OCI-M1 (cell line): ENCODE results near the gene PPL.
"Not testable (repeated sequence)": the region's sequence is repeated elsewhere in the genome, so short reads cannot be mapped to it uniquely, and the experiment has no call there.

ENCODE experiments used
- DNase-seq: peaks from one replicate; lab custom pipeline; 2025; lab: John Stamatoyannopoulos, UW

PPL gene, protein sequence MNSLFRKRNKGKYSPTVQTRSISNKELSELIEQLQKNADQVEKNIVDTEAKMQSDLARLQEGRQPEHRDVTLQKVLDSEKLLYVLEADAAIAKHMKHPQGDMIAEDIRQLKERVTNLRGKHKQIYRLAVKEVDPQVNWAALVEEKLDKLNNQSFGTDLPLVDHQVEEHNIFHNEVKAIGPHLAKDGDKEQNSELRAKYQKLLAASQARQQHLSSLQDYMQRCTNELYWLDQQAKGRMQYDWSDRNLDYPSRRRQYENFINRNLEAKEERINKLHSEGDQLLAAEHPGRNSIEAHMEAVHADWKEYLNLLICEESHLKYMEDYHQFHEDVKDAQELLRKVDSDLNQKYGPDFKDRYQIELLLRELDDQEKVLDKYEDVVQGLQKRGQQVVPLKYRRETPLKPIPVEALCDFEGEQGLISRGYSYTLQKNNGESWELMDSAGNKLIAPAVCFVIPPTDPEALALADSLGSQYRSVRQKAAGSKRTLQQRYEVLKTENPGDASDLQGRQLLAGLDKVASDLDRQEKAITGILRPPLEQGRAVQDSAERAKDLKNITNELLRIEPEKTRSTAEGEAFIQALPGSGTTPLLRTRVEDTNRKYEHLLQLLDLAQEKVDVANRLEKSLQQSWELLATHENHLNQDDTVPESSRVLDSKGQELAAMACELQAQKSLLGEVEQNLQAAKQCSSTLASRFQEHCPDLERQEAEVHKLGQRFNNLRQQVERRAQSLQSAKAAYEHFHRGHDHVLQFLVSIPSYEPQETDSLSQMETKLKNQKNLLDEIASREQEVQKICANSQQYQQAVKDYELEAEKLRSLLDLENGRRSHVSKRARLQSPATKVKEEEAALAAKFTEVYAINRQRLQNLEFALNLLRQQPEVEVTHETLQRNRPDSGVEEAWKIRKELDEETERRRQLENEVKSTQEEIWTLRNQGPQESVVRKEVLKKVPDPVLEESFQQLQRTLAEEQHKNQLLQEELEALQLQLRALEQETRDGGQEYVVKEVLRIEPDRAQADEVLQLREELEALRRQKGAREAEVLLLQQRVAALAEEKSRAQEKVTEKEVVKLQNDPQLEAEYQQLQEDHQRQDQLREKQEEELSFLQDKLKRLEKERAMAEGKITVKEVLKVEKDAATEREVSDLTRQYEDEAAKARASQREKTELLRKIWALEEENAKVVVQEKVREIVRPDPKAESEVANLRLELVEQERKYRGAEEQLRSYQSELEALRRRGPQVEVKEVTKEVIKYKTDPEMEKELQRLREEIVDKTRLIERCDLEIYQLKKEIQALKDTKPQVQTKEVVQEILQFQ (N-terminal part only)

DNA sequence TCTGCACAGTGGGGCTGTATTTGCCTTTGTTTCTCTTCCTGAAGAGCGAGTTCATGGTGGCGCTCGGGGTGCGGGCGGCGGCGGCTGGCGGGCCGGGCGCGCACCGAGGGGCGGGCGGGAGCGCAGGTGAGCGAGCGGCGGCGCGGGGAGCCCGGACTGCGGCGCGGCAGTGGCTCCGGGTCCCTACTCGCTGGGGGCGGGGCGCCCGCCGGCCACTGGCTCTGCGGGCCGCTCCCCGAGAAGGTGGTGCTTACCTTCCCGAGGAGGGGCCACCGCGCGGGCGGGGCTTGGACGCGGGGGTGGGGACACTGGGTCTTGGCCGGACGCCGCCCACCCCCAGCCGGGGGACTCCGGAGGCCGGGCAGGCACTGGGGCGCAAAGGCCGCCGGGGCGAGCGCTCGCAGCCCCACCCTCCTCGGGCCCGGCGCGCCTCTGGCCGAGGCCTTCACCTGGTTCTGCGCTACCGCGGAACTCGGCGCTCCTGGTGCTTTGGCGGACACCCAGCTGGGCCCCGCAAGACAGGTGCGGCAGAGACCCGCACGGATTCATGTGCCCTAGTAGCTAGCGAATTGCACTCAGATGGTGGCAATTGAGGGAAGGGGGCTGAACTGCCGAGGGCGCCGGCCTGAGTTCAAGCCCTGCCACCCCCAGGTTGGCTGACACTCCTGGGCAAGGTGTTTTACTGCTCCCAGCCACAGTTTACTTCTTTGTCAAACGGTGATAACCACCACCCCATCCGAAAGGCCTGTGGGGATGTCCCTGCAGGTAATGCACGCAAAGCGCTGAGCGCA is at the start of gene PPL:
Gene PPL (minus strand): TSS at position 158 of the 791 bp plus-strand sequence. CDS start 103 bp downstream, at position 55.
- DNase-seq: no peak

DNA sequence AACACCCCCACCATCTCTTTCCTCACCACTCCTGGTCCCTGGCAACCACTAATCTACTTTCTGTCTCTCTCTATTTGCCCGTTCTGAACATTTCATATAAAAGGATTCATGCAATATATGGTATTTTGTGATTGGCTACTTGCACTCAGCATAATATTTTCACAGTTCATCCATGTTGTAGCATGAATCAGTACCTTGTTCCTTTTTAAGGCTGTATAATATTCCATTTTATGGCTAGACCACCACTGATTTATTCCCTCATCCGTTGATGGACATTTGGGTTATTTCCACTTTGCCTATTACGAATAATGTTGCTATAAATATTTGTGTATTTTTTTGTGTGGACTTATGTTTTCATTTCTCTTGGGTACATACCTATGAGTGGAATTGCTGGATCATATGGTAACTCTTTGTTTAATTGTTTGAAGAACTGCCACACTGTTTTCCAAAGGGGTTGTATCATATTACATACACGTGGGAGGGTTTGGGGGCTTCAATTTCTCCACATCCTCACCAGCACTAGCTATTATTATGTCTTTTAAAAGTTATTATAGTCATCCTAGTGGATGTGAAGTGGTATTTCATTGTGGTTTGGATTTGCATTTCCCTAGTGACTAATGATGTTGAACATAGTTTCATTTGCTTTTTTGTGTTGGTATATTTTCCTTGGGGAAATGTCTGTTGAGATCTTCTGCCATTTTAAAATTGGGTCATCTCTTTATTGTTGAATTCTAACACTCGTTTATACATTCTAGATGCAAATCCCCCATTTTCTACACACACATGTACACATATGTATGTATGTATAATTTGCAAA is 47.4 kb upstream of the PPL start:
- no peak for DNase-seq

DNA sequence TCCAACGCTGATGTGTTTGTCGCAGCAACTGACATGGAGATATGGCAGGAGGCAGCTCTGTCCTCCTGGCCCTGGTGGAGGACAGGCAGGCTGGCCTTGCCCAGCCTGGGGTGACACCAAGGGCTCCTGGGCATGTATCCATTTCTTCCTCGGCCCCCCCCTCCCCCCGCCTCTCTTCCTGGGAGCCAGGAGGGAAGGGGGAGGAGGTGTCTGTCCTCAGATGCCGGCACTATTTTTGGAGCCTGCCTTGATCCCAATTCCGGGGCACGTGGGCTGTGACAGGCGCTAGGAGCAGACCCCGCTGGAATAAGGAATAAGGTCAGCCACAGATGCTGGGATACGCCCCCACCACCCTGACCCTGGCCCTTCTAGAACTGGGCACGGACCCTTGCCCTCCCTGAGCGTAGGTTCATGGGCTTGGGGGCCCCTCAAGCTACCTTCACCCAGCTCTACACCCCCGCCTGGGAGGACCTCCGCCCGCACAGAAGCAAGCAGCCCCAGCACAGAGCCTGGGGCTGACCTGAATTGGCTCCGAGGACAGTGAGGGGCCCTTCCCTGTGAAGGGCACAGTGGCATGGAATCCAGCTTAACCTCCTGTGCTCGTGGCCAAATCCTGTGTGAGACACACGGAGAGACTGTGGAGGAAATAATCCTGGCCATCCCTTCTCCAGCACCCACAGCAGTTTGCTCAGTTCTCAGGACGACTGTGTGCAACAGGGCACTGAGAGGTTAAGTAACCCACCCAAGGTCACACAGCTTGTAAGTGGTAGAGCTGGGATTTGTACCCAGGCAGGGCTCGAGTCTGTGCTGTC is 45.3 kb upstream of the PPL start:
- DNase-seq: no peak

DNA sequence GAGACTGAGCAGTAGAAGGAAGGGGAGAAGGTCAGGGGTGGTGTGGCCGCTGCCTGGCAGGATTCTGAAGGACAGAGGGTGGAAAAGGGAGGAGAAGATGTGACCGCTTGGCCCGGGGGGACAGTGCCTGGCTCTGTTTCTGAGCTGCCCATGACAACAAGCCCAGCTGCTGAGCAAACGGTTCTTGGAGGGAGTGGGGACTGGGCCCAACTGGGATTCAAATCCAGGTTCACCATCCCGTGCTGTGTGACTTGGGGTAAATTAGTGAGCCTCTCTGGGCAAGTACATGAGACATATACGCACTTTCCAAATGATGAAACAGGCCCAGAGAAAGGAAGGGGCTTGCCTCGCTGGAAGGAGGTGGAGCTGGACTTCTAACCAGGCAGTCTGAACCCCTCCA is 44.5 kb upstream of the PPL start:
- DNase-seq: no peak

DNA sequence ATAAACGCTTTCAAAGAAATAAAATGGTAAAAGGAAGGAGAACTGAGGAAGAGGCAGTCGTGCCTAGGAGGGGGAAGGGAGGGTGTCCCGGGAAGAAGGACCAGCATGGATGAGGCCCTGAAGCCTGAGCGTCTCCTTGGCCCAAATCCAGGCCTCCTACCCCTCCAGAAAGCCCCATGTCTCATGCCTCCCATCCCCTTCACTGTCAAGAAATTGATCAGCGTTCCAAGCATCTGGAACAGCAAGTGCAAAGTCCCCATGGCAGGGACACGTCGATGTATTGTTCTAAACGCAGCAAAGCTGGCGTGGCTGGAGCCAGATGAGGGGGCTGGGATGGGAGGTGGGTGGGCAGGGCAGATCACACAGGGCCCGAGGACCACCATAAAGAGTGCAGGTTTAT is 43.7 kb upstream of the PPL start:
- no peak for DNase-seq

DNA sequence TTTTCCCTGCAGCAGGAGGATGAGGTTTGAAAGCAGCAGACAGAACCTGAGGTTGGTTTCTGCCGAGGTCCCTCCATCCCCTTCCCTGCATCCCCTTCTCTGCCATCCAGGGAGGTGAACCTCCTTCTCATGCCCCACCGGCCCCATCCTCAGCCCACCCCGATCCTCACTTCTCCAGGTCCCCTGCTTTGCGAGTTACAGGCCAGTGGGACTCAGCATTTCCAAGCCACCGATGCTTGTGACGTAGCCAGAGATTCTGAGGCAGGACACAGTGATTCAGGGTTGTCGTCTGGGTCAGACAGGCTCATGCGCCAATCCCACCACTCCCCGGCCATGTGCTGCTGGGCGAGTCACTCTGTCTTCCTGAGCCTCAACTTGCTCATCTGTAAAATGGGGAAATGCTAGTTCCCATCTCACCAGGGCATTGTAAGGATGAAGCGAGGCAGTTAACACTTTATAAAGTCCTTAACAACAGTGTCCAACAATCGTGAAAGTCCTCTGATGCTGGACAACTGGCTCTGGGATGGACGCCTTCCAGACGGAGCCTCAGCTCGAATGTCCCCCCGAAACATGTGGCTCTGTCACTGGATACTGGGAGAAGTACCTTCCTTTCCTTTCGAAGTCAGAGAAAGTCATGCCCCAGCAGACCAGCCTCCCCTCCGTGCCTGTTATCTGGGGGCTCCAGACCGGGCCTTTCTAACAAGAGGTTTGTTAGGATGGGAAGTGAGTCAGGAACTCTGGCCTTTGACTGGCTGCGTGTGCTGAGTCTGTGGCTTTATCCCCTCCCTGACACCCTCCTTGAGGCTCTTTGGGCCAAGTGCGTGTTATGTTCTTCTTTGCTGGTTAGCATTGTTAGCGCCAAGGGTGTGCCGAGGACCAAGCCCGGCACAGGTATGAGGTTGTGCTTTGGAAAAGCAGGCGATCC is 43.0 kb upstream of the PPL start:
- DNase-seq: peak; percentile 40

DNA sequence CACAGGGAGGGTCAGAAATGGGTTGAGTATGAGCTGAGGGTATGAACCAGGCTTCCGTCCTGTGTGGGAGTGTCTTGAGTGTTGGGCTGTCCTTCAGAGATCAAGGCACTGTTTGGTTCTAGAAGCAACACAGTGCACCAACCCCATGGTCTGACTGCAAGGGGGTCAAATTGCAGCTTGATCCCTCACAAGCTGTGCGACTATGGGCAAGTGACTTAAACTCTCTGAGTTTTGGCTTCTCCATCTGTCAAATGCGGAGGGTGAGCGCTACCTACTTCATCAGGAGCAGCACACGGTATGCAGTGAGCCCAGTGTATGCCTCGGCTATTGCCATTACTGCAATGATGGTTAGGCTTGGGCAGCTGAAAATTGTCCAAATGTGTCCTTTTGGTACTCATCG is 42.2 kb upstream of the PPL start:
- DNase-seq: no peak

DNA sequence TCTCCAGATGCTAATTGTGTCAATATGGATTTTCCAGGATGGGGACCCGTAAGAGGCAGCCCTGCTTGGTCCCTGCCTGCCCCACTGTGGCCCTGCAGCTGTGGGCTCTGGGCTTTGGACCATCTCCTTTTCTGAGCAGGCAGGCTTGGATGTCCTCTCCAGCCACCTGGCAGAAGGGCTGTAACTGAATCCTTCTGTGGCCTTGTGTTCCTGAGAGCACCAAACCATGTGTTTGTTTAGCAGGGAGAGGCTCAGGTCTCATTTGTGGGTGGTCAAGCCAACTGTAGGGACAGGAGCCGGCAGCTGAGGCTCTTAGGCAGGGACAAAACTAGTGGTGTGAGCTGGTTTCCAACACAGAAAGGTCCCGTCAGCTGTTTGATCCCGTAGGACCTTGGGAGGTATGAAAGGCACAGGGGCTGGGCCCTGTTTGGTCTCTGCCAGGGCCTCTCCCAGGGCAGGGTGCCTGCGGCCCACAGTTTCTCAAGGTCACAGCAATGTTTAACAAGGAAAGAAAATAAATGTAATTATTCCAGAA is 39.7 kb upstream of the PPL start:
- DNase-seq: no peak

DNA sequence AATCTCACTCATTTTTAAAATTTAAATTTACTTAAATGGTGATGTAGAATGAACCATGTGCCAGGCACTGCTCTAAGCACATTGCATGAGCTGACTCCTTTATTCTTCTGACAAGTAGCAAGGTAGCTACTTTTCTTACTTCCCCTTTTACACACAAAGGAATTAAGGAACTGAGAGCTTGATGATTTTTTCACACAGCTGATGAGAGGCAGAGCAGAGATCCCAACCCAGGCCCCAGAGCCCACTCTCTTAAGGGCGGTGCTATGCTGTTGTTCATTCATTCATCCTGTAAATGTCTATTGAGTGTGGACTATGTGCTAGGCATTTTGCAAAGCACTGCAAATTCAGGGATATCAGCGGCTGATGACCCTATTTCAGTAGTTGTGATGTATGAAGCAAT is 39.1 kb upstream of the PPL start:
- peak; percentile 58 for DNase-seq

DNA sequence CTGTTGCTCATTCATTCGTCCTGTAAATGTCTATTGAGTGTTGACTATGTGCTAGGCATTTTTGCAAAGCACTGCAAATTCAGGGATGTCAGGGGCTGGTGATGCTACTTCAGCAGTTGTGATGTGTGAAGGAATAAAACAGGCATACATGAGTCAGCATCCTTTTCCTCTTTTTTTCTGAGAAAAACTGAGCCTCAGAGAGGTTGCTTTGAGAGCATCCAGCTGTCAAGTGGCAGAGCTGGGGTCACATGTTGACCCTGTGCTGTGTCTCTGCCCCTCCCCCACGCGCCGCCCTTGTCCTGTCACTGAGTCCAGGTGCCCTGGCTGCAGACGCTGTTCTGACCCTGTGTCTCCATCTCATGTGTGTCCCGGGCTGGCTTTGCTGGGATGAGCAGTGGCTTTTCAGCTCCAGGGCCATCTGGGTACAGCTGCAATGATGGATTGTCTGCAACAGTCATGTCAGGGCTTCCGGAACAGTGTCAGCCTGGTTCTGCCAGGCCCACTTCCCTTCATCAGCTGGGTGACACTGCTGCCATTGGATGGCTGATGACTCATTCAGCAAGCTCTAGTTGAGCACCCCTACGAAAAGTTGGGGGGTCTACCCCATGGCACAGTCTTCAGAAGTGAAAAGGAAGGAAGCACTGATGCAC is 36.1 kb upstream of the PPL start:
- DNase-seq: no peak

DNA sequence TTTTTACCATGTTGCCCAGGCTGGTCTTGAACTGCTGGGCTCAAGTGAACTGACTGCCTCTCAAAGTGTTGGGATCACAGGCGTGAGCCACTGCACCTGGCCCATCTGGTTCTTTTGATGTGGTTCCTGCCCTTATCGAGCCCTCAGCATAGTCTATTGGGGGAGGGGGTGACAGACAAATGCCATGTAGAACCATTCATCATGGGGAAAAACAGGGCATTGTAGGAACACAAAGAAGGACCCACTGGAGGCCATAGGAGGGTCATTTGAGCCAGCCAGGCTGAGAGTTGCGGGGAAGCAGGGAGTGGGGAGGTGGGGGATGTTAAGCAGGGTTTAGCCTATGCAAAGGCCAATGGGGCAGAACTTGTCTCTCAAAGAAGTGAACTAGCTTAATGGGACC is 33.1 kb upstream of the PPL start:
- DNase-seq: no peak

DNA sequence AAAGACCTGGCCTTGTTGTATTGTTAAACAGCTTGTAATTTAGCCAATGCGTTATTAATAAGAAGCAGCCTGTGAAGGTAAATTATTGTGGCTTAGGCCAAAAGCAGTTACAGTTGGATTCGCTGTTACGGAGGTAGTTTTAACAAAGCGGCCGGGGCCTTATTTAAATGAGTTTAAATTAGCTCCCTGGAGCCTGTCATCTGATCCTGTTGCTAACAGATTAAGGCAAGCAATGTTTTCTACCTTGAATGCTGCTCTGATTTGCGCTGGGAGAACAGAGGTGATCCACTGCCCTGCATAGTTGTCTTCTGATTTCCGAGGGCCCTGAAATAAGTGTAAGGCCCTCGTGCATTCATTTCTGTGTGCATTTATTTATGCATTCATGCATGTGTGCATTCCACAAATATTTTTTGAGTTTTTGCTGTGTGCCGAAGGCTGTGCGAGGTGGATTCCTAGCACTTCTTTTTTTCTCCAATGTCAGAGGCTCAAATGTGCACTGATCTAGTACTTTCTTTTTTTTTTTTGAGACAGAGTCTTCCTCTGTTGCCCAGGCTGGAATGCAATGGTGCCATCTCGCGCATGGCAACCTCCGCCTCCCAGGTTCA is 32.0 kb upstream of the PPL start:
- no peak for DNase-seq

DNA sequence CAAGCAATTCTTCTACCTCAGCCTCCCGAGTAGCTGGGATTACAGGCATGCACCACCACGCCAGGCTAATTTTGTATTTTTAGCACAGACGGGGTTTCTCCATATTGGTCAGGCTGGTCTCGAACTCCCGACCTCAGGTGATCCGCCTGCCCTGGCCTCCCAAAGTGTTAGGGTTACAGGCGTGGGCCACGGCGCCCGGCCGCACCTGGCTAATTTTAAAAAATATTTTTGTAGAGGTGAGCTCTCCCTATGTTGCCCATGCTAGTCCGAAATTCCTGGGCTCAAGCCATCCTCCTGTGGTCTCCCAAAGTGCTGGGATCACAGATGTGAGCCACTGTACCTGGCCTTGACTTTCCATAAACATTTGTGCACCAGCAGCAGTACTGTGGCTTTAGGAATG is 31.3 kb upstream of the PPL start:
- not testable (repeated sequence) for DNase-seq

DNA sequence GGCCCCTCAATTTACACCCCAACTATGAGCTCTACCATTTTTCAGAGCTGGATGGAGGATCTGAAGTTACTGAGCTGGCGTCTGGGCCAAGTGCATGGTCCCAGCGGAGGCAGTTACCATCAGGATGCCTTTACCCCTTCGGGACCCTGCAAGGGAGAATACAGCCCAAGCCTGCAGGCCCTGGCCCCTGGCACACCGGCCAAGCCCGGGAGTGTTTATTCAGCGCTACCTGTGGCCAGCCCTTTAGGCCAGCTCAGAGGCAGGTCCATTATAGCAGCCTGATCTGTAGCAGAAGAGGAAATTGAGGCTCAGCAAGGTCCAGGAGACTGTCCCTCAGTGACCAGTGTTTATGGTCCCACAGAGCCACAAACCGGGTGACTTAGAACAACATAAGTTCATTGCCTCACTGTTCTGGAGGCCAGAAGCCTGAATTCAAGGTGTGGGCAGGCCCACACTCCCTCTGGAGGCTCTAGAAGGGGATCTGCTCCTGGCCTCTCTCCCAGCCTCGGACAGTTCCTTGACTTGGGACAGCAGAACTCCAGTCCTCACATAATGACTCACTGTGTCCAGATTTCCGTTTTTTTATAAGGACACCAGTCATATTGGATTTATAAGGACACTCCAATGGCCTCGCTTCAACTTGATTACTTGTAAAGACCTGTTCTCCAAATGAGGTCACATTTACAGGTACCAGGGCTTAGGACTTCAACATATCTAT is 29.9 kb upstream of the PPL start:
- DNase-seq: no peak

DNA sequence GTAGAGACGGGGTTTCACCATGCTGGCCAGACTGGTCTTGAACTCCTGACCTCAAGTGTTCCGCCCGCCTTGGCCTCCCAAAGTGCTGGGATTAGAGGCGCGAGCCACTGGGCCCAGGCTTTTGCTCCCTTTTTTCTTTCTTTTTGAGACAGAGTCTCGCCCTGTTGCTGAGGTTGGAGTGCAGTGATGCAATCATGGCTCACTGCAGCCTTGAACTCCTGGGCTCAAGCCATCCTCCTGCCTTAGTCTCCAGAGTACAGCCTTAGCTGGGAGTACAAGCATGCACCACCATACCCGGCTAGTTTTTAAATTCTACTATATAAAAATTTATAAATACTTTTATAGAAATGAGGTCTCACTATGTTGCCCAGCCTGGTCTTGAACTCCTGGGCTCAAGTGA is 26.6 kb upstream of the PPL start:
- DNase-seq: not testable (repeated sequence)

DNA sequence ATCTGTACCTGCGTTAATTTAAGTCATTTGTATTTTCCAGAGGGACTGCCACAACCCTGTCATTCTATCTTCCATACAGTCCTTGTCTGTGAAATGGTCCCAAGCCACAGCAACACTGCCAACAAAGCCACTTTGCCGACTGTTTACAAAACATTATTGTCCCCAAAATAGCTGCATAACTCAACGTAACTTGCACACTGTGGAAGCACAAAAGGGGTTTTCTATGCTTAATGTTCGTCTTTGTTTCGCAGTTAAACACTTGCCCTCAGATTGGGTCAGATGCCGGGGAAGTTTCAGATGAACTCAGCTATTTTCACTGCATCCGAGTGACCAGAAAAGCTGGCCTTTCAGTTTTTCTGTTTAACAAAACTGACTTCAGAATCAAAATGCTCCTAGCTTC is 25.8 kb upstream of the PPL start:
- no peak for DNase-seq

DNA sequence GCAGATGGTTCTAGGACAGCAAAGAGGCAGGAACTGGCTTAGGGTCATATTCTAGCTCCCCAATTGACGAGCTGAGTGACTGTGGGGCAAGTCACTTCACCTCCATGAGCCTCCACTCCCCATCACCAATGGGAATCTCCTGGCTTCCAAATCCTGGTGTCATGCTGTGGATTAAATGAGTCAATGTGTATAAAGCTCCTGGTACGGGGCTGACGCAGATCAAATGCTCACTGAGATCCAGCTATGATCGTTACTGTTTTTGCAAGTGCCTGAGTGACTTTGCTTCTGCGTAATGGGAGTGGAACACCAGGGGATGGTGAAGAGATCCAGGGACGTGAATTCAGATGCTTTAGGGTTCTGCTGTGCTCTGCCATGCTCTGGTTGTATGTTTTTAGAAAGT is 23.6 kb upstream of the PPL start:
- no peak for DNase-seq
